Right lobe of liver (tissue), 6 donors: Measurements from ENCODE around the gene M6PR. TPM values are rescaled to one million over a fixed set of nuclear protein-coding genes. Genes with fewer than 3 reads are reported as not detected.

ENCODE experiments used
- ATAC-seq, 4 donors: fragments of 200-7000 bp; cut with Tn5 transposase; one replicate each; pipeline ENCODE4 v1.9.1; 2020; ENCODE audit warnings: mild to moderate bottlenecking in 4 of 4, moderate library complexity in 4 of 4
- DNase-seq, 3 donors: peaks; one replicate each; pipeline ENCODE4 v3.0.0-alpha.2; 2020
- H3K27ac ChIP-seq, 3 donors: fragments of 200-600 bp; one replicate each; pipeline ENCODE4 v1.8.0; 2022
- H3K27me3 ChIP-seq, 2 donors: fragments of 200-600 bp; one replicate each; pipeline ENCODE4 v1.8.0; 2022
- H3K36me3 ChIP-seq, 4 donors: fragments of 200-600 bp; sonication (generic) in 1 of 4; one replicate each; pipeline versions ENCODE4 v1.5.1 to v1.8.0; 2017 to 2022; ENCODE audit warnings: control low read depth in 1 of 4
- H3K4me1 ChIP-seq, 4 donors: fragments of 200-600 bp; sonication (generic) in 1 of 4; one replicate each; pipeline versions ENCODE4 v1.5.1 to v1.8.0; 2017 to 2022; ENCODE audit warnings: control low read depth in 1 of 4
- H3K4me3 ChIP-seq, 3 donors: fragments of 200-600 bp; one replicate each; pipeline ENCODE4 v1.8.0; 2022
- H3K9me3 ChIP-seq, 4 donors: fragments of 200-600 bp; sonication (generic) in 1 of 4; one replicate each; pipeline versions ENCODE4 v1.5.1 to v1.8.0; 2017 to 2022; ENCODE audit warnings: control low read depth in 1 of 4
- POLR2A ChIP-seq: fragments of 450-650 bp; IDR thresholded peaks from one replicate; pipeline ENCODE4 v1.6.1; 2017; ENCODE audit warnings: antibody characterized with exemption, mild to moderate bottlenecking
- WGBS: methylation state at CpG from one replicate; pipeline ENCODE4 v1.1.6; 2018; ENCODE audit warnings: low coverage, low lambda C conversion rate; ENCODE audit not compliant: insufficient coverage; ENCODE audit errors: missing lambda C conversion rate; 5-methylcytosine and 5-hydroxymethylcytosine counted together
- intact Hi-C, 2 donors: fragments of 100-400 bp; cut with DNase I; formaldehyde crosslinking; loops; one replicate each; pipeline versions ENCODE4 v1.11.2 to v1.14.1; 2022
- total RNA-seq, 6 experiments: library from RNA; depleted of rRNA in 2 of 6; stranded (reverse); fragments of >200 nt in 2 of 6; fragmentation: NEBNext Ultra II Directional in 3 of 6; extraction: Animal tissue kit (Norgen Biotek cat#: 25700) in 3 of 6; gene quantifications; one replicate each; pipeline versions ENCODE4 v1.1.0 to v1.2.4, GENCODE V29; 2016 to 2023
- TF ChIP-seq, protein P1 (sequence below), 4 donors: fragments of 200-600 bp in 3 of 4; fragments of 450-650 bp in 1 of 4; IDR thresholded peaks; one replicate each; pipeline versions ENCODE4 v1.5.1 to v1.8.0; 2016 to 2022; ENCODE audit warnings: antibody characterized with exemption in 4 of 4, mild to moderate bottlenecking in 2 of 4
- donor health status: DM: no; HTN: yes; CAD: no.
- donor health status: DM: no; HTN: no; CAD: no.
- donor health status: DM: no; HTN: no; CAD: no.
- donor health status: DM: no; HTN: yes; CAD: no.
- donor health status: DM: no; HTN: yes; CAD: no.

Gene M6PR
- total RNA-seq, 6 experiments from 2014 or later: 45.5 to 82.2 (median 69.1) TPM

GRCh38 chr12:8960176-8960575 is 10.7 kb upstream of the M6PR start:
- no peaks in the 10 kb centered on the region for H3K9me3 ChIP-seq
- TF ChIP-seq, protein P1, sequence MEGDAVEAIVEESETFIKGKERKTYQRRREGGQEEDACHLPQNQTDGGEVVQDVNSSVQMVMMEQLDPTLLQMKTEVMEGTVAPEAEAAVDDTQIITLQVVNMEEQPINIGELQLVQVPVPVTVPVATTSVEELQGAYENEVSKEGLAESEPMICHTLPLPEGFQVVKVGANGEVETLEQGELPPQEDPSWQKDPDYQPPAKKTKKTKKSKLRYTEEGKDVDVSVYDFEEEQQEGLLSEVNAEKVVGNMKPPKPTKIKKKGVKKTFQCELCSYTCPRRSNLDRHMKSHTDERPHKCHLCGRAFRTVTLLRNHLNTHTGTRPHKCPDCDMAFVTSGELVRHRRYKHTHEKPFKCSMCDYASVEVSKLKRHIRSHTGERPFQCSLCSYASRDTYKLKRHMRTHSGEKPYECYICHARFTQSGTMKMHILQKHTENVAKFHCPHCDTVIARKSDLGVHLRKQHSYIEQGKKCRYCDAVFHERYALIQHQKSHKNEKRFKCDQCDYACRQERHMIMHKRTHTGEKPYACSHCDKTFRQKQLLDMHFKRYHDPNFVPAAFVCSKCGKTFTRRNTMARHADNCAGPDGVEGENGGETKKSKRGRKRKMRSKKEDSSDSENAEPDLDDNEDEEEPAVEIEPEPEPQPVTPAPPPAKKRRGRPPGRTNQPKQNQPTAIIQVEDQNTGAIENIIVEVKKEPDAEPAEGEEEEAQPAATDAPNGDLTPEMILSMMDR (IDR thresholded peaks at IDR 0.05): no peak
- TF ChIP-seq POLR2A: no peak
- H3K4me3 ChIP-seq: no peak overlapping the region
- no peaks in the 10 kb centered on the region for H3K36me3 ChIP-seq
- peaks cover 0 to 3% (median 0%) of the 10 kb centered on the region in 4 donors for H3K4me1 ChIP-seq
- no peak overlapping the region for H3K27ac ChIP-seq
- ATAC-seq (no peak), DNase-seq (no peak)
- intact Hi-C loops: no loop called here
- H3K27me3 ChIP-seq: no peaks in the 10 kb centered on the region
- 94% methylated on average over 2 of the region's 2 CpGs for WGBS

- ATAC-seq (no peak), DNase-seq (no peak)
- no peak overlapping the region for H3K27ac ChIP-seq
- WGBS: 61% methylated on average over 2 of the region's 2 CpGs
- intact Hi-C loops: no loop called here
- H3K27me3 ChIP-seq: no peaks in the 10 kb centered on the region
- no peak overlapping the region for H3K4me3 ChIP-seq
- TF ChIP-seq, protein P1 (IDR thresholded peaks at IDR 0.05): no peak
- TF ChIP-seq POLR2A: no peak
- peaks cover 0 to 3% (median 0%) of the 10 kb centered on the region in 4 donors for H3K4me1 ChIP-seq
- H3K9me3 ChIP-seq: no peaks in the 10 kb centered on the region
- H3K36me3 ChIP-seq: no peaks in the 10 kb centered on the region
Measured at GRCh38 chr12:8958066-8958465, 8.6 kb upstream of the M6PR start.

GRCh38 chr12:8957561-8957960 is 8.1 kb upstream of the M6PR start:
- Histone ChIP-seq H3K36me3 (no peaks in the 10 kb centered on the region), H3K4me1 (peaks cover 0 to 3% (median 0%) of the 10 kb centered on the region in 4 donors), H3K9me3 (no peaks in the 10 kb centered on the region), H3K27me3 (no peaks in the 10 kb centered on the region), H3K27ac (no peak overlapping the region), H3K4me3 (no peak overlapping the region)
- no peak for DNase-seq
- no peak for ATAC-seq
- no peak for TF ChIP-seq POLR2A
- TF ChIP-seq, protein P1 (IDR thresholded peaks at IDR 0.05): no peak
- intact Hi-C loops: no loop called here
- 85% methylated on average over 4 of the region's 4 CpGs for WGBS

- Histone ChIP-seq H3K4me1 (peaks cover 0 to 3% (median 0%) of the 10 kb centered on the region in 4 donors), H3K36me3 (no peaks in the 10 kb centered on the region), H3K27ac (no peak overlapping the region), H3K9me3 (no peaks in the 10 kb centered on the region), H3K4me3 (no peak overlapping the region), H3K27me3 (no peaks in the 10 kb centered on the region)
- no peak for TF ChIP-seq POLR2A
- TF ChIP-seq, protein P1 (IDR thresholded peaks at IDR 0.05): no peak
- ATAC-seq (no peak), DNase-seq (no peak)
- intact Hi-C loops: no loop called here
- 80% methylated on average over 1 of the region's 7 CpGs for WGBS
Measured at GRCh38 chr12:8956772-8957171, 7.3 kb upstream of the M6PR start.

DNA sequence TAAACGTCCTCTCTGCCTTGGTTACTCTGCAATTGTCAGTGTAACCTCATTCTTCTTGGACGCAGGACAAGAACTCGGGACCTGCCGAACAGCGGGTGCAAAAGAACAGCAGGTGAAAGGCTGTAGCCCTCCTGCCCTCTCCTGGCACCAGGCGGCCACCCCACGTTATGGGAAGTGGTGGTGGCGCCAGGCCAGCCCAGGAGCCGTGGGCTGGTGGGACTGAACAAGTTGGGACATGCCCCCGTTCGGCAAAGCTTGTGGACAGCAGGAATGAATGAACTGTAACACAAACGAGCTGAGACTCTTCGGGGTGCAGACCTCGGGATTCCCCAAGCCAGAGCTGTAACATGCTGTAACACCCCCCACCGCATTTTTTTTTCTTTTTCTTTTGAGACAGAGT is 6.6 kb upstream of the M6PR start:
- Histone ChIP-seq H3K36me3 (no peaks in the 10 kb centered on the region), H3K27me3 (no peaks in the 10 kb centered on the region), H3K9me3 (no peaks in the 10 kb centered on the region), H3K4me1 (peaks cover 0 to 3% (median 0%) of the 10 kb centered on the region in 4 donors), H3K27ac (no peak overlapping the region), H3K4me3 (no peak overlapping the region)
- no peak for TF ChIP-seq POLR2A
- TF ChIP-seq, protein P1 (IDR thresholded peaks at IDR 0.05): no peak
- DNase-seq (no peak), ATAC-seq (no peak)
- WGBS: 89% methylated on average over 5 of the region's 15 CpGs
- intact Hi-C loops: no loop called here
